ENCODE results near the gene PTPA.

The PTPA gene

GRCh38 chr9:129084087-129084486 is 27.1 kb upstream of the PTPA start:
- no peak for DNase-seq

- DNase-seq: no peak
These were observed 22.0 kb upstream of the PTPA start for GRCh38 chr9:129089246-129089645.

GRCh38 chr9:129093602-129094386 is 17.4 kb upstream of the PTPA start:
- DNase-seq: no peak

DNA sequence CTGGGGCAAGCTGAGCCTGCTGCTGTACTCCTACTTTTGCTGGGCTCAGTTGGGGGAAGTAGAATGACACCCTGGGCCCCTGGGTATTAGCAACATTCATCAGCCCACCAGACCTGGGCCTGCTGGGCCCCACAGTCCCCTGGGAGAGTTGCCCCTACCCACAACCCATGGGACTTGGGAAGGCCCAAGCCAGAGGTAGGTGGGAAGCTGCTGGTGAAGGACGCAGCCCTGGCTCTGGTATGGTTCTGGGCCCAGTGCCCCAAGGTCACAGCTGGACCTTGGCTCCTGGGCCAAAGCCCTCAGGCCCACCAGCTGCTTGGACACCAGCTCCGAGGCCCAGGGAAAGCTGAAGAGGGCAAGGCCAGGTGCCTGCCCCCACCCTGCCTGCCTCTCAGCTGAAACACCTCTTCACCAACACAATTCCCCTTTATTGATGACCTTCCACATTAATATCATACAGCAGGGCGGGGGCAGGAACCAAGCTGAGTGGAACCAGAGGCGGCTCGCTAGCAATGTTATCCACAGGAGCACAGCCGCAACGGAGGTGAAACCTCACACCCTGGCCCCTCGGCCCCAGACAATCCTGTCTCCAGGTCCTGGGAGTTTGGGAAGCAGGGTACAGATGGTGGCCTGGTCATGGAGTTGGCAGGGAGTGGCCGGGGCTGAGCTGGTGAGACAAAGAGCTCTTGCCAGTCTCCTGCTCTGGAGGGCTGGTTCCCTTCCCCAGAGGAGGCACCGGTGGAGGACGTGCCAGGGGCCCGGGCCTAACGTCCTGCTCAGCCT is 16.6 kb upstream of the PTPA start:
- DNase-seq: no peak

GRCh38 chr9:129095170-129095667 is 16.0 kb upstream of the PTPA start:
- DNase-seq: no peak

- no peak for DNase-seq
These were observed 15.3 kb upstream of the PTPA start for GRCh38 chr9:129095908-129096307.

- DNase-seq: no peak
These were observed 13.4 kb upstream of the PTPA start for GRCh38 chr9:129097671-129098306.

DNA sequence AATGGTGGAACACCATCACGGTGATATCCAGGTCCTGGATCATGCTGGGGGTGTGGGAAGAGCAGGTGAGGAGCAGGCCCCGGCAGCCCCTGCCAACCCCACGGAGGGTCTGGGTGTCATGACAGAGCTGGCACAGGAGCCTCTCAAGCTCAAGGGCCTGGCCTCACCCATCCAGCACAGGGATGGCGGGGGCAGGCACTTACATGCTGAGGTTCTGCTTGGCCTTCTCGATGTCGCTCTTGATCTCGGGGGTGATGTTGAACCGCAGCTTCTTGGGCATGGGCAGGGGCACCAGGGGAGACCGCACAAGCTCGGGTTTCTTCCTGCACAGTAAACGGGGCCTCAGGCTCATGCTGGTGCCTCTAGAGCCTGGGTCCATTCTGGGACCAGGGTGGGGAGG is 12.9 kb upstream of the PTPA start:
- no peak for DNase-seq

DNA sequence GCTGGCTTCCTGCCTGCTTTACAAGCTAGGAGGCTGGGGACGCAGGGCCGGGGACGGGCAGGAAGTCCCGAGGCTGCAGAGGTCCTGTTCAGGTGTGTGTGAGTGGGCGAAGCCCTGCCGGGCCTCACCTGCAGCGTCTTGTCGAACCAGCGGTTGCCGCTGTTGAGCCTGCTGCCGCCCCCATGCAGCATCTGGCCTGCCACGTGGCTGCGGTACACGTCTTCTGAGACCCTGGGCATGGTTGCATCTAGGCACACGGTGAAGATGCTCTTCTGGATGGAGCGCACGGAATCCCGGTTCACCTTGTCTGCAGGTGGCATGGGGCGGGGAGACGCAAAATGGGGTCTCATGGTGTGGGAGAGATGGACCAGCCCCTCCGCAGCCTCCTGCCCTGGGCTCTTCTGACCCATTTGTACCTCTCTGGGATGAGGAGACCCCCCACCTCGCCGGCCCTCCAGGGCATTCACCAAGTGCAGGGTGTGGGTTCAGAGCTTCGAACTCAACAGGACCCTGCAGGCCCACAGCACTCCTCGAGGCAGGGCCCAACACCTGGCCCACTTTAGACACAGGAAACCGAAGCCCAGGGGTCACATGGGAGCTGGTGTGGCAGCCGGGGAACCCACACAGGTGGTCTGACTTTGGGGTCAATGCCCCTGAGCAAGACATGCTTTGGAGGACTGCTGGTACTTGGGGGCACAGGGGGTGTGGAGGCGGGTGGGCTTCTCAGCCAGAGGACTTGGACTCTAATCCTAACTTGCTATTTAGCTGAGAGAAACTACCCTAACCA is 10.6 kb upstream of the PTPA start:
- DNase-seq: no peak

GRCh38 chr9:129101279-129101678 is 9.9 kb upstream of the PTPA start:
- DNase-seq: no peak

- no peak for DNase-seq
These were observed 9.1 kb upstream of the PTPA start for GRCh38 chr9:129102095-129102525.

- no peak for DNase-seq
These were observed 8.2 kb upstream of the PTPA start for GRCh38 chr9:129102791-129103594.

- no peak for DNase-seq
These were observed 7.6 kb upstream of the PTPA start for GRCh38 chr9:129103595-129103965.

- DNase-seq: no peak
These were observed 7.2 kb upstream of the PTPA start for GRCh38 chr9:129104051-129104450.

DNA sequence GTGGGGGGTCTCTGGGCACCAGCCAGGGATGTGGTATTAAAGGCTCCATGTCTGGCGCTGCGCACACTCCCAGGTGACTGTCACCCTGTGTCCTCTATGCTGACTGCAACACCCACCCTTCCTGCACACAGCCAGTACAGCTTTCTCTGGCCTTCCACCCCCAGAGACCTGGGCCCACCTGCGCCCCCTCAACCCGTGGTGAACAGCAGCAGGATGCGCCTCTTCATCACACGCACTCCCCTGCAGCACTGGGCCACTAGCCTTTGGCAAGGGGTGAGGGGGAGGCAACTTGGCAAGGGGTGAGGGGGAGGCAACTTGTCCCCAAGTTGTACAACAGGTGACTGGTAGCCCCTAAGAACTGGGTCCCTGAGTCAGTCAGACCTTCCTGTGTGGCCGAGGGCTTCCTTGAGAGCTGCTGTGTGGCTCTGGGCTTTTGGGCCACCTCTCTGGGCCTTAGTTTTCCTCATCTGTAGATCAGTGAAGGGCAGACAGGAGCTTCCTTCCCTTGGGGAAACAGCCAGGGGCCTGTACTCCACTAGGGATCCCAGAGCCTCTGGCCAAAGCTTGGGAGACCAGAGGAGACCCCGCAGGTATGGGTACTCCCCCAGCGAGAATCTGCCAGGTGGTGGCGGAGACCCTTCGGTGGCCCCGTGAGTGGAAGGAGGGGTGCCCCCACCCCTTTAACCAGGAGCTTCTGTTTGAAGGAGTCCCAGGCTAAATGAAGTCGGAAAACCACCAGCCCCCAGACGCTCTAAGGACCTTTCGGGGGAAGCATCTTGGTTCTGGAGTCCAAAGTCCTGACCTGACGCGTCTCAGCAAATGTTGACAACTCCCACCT is 5.1 kb upstream of the PTPA start:
- no peak for DNase-seq

DNA sequence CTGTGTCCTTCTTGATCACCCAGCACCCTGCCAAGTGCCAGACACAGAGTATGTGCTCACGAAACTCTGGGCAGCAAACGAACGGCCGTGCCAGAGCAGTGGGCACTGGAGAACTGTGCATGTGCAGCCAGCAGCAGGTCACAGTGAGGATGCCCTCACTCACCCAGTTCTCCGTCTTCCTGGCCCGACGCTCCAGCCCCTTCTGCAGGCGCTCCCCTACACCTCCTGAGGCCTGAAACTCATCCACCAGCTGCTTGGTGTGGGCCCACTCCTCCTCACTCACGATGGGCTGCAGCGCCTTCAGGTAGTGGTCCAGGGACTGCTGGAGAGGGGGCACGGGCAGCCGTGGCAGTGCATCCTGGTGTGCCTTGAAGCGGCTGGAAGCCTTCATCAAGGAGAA is 3.6 kb upstream of the PTPA start:
- DNase-seq: no peak

DNA sequence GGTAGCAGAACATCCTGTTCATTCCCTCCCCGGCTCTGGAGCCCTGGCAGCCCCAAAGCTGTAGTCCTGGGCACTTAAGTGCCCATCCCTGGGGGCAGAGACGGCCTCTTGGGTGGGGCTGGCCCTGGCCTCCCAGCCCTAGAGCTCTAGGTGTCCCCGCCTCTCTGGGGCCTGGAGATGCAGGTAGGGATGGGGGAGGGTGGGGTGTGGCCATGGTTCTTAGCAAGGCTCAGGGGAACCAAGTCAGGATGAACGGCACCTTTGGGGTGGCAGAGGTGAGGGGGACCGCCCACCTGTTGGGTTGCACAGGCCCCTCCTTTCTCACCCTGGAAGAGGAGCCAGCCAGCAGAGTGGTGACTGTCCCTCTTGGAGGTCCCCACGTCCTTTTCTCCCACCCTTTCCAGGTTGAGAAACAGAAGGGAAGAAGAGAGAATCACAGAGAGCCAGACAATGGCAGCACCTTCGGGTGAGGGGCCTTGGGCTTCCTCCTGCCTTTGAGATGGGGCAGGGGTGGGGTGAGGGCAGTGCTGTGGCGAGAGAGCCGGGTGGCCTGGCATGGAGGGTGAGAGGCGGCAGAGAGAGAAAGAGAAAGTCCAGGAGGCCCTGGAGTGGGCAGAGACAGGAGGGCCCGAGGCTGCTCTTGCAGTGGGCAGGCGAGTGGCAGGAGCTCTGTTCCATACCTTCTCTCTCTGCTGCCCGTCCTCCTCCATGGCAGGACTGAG is 3.0 kb upstream of the PTPA start:
- DNase-seq: no peak

DNA sequence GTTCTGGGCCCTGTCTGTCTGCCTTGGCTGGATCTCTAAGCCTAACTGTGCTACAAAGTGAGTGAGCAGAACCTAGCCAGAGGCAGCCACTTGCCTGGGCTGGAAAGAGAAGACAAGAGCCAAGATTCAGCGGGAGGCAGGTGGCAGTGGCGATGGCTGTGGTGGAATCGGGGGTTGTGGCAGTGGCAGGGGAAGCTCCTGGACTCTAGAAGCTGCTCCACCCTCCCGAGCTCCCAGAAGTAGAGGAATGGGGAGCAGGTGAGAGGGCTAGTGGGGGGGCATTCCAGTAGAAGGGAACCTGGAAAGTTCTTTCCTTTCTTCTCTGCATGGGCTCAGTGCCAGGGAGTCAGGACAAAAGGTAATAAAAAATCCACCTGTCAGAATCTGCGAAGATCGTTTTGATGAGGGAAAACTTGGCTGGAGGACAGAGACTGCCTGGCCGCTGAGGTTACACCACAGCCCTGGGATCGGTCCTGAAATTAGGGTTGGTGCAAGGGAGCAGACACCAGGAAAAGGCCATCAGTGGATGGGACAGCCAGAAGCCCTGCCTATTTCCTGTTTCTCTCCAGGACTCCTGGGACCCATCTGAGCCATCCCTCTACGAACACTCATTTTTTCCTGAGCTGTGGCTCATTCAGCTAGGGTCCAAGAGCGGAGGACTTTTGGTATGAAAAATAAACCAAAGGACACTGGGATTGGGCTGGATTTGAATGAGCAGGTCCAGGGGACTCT is 2.2 kb upstream of the PTPA start:
- DNase-seq: no peak

DNA sequence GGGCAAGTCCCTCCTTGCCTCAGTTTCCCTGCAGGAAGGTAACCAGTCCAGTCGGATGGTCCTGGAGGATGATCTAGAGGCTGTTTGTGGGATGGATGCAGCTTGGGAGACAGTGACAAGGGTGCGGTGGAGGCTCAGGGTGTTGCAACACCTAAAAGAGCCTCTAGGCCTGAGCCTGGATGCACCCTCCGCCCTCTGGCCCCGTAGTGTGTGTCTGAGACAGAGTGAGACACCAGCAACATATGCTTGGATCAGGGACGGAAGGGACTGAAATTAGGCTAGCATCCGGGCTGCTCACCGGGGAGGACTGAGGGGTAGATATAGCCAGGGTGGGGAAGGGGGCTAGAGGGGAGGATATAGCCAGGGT is 1.7 kb upstream of the PTPA start:
- DNase-seq: peak in 1 of 2 donors; percentile 16

Data from stimulated activated CD4-positive, alpha-beta T cell treated with anti-CD3 and anti-CD28 coated beads, Interleukin-2, amount 100 ng/mL, for 48 hours (primary cell).